Stimulated activated CD8-positive, alpha-beta memory T cell treated with anti-CD3 and anti-CD28 coated beads, Interleukin-7, amount 100 ng/mL, for 24 hours (primary cell): Measurements from ENCODE around the gene EIF2A.
A peak's percentile ranks its signal among the peaks of the same experiment; 100 is the strongest.
"Not testable (repeated sequence)": the region's sequence is repeated elsewhere in the genome, so short reads cannot be mapped to it uniquely, and the experiment has no call there.

Experiments
- DNase-seq: peaks from one replicate; pipeline ENCODE4 v3.0.0-alpha.2; 2020; ENCODE audit warnings: low read depth

Gene EIF2A

DNA sequence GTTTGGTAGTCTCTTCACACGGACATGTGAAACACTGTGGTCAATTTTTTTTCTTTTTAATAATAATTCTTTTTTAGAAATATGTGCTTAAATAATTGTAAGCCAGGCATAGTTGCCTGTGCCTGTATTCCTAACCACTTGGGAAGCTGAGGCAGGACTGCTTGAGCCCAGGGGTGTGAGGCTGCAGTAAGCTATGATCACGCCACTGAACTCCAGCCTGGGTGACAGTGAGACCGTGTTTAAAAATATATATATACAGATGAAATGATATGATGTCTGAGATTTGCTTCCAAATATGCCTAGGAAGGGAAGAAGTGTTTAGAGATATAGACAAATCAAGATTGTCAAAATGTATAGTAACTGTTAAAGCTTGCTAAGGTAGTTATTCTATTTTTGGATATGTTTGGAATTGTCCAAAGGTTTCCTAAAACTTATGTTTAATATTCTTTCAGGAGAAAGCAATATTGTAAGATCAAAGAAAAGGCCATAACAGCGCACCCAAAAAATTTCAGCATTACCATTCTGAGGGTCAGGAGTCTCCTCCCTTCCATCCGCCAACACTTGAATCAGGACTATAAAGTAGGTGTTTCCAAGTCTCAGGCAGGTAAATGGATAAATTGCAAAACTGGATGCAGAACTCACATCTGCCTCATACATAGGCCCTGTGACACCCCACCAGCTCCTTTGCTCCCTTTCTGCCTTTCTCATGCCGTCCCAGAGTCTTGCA is 56.0 kb downstream of the EIF2A start:
- DNase-seq = no peak

DNA sequence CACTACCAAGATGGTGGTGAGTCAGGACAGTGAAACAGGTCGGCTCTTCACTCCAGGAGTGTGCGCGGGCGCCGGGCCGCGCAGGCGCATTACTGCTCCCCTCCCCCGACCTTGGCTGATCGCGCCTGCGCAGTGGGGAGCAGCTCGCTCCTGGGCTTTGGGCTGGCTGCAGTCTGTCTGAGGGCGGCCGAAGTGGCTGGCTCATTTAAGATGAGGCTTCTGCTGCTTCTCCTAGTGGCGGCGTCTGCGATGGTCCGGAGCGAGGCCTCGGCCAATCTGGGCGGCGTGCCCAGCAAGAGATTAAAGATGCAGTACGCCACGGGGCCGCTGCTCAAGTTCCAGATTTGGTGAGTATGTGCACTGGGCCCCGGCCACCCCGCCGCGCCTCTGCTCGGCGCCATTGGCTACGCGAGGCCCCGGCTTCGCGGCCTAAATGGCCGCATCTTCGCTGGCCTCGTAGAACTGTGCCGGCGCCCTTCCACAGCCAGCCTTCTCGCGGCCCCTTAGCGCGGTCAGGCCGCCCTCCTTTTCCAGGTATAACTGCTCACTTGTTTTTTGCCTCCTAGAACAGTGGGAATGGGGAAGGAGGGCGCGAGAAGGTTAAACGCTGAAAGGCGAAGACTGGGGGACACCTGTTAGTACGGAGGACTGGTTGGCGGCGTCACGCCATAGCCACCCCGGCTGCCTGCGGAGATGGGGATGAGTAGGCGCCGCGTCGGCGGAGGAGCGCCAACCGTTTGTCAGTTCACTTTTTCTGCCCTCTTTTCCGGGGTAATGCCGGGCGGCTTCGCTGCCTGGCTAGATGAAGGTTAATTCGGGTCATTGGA is 56.8 kb downstream of the EIF2A start, which contains the start of gene SELENOT:
Gene SELENOT (plus strand): TSS at position 169 of the 827 bp plus-strand sequence. CDS start 42 bp downstream, at position 211.
- DNase-seq = peak; percentile 83

- DNase-seq = no peak
Measured at GRCh38 chr3:150603980-150604319, 57.4 kb downstream of the EIF2A start.

- no peak for DNase-seq
Measured at GRCh38 chr3:150605998-150606641, 59.5 kb downstream of the EIF2A start.

- no peak for DNase-seq
Measured at GRCh38 chr3:150607267-150608065, 60.9 kb downstream of the EIF2A start.

DNA sequence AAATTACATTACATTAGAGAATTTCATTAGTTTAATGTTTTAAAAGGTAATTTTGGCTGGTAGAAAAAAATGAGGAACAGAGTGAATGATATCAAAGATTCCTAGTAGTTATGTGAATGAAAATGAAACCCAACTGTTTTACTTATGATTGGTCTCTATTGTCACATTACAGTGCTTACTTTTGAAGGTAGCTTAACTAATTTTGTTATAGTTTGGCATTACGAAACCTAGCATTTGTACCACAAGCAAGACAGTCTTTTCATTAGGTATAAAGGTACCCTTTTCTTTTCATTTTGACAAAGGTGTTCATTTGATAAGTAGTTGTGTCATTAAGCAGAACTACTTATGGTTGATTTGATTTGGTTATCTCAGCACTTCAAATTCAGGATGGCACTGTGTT is 63.4 kb downstream of the EIF2A start:
- DNase-seq = no peak

GRCh38 chr3:150610785-150611184 is 64.2 kb downstream of the EIF2A start:
- no peak for DNase-seq

DNA sequence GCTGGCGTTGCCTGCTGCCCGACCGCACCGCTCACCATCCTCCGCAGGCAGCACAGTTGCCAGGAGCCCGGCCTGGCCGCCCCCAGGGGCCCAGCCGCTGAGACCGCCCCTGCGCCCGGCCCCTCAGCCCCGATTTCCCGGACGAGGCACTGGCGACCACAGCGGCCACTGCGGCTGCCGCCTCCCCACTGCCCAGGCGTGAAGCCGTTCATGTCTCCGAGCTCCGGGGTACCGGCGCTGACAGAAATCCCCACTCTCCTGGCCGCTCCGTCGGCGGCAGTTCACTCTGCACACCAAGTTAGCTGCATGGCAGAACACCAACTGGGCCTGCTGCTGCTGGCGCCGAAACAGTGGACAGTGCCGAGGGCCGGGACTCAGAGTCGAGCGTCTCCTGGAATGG is 65.1 kb downstream of the EIF2A start:
- DNase-seq = no peak

DNA sequence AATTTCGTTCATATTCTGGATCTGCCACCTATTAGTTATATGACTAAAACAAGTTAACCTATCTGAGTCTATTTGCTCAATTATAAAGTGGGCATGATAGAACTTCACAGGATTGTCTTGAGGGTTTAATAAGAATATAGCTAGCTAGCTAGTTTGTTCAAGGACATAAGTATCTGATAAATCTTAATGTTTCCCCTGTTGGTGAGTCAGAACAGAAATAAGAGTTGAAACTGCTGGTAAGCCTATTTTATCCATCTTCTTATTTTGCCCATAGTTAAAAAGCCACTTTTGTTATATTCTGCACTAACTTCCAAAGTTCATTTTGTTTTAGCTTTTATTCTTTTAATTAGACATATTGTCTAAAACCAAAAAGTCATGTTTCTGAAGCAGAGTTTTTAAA is 65.9 kb downstream of the EIF2A start:
- DNase-seq = no peak

GRCh38 chr3:150613034-150613433 is 66.4 kb downstream of the EIF2A start:
- no peak for DNase-seq

- DNase-seq = no peak
Measured at GRCh38 chr3:150613709-150614480, 67.3 kb downstream of the EIF2A start.

DNA sequence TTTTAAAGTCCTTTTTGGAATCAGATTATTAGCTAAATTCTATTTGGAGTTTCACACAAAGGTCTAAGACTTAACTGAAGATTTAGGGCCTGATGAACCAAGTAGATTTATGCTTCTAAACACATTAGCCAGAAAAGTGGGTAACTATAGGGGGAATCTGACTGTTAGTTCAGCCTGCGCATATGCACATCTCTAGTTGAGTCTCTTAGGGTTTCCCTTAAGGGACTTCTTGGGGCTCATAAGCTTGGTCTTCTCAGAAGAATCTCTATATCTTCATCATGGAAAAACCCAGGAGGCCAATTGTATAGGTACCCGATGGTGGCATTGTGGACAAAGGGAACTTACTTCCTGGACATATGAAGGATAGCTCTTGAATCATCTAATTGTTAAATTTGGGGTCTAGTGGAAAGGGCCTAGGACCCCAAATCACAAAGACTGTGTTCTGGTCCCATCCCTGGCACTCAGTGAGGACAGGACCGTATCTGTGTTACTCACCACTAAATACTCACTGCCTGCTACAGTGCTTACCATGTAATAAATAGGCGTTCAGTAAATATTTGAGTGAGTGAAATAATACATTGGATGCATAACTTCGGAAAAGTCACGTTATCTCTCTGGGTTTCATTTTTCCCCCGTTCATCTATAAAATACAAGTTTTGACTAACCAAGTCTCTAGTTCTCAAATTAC is 73.6 kb downstream of the EIF2A start:
- no peak for DNase-seq

DNA sequence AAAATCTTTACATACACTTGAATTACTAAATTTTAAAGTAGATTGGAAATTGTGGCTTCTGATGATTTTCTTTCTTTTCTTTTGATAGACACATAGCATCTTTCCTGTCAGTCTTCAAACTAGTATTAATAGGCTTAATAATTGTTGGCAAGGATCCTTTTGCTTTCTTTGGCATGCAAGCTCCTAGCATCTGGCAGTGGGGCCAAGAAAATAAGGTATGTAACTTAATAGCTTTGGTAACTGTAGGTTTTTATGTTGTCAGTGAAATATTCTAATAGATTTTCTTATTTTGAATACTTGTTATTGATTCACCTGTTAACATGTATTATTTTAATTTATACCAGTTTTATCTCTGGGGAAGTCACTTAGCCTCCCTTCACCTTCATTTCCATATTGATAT is 76.4 kb downstream of the EIF2A start:
- not testable (repeated sequence) for DNase-seq

- DNase-seq = no peak
Measured at GRCh38 chr3:150623945-150624344, 77.4 kb downstream of the EIF2A start.

DNA sequence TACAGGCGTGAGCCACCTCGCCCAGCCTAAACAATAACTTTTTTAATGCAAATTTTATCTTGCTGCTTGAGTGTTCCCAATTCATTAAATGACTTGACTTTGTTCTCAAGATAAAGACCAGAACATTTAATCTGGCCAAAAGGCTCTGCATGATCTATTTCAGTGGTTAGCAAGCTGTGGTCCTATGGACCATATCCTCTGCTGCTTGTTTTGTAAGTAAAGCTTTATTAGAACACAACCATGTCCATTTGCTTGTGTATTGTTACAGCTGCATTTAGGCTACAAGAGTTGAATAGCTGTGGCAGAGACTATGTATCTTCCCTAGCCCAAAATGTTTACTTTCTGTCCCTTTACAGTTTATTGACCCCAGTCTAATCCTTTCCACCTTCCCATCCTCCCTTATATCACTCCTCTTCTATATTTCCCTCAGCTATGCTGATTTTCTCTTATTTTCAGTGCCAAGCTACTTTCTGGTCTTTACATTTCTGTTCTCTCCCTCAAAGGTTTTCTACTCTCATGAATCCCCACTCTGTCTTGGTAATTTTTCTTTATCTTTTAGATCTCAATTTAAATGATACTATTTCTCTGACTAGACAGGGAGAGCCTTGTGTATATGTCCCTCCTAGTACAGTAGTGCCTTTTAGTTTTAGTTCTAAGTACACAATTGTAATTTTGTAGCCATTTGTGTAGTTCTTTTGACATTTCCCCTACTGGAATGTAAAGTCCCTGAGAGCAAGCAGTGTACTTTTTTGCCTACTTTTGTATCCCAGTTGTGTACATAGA is 79.8 kb downstream of the EIF2A start:
- DNase-seq = no peak

DNA sequence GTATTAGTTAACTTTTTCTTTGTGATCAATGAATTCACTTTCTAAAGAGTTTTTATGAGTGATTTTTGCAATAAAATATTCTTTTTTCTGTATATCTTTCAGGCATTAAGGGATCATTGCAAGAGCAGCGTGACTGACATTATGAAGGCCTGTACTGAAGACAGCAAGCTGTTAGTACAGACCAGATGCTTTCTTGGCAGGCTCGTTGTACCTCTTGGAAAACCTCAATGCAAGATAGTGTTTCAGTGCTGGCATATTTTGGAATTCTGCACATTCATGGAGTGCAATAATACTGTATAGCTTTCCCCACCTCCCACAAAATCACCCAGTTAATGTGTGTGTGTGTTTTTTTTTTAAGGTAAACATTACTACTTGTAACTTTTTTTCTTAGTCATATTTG is 81.0 kb downstream of the EIF2A start:
- no peak for DNase-seq

GRCh38 chr3:150631515-150632221 is 85.1 kb downstream of the EIF2A start:
- no peak for DNase-seq

DNA sequence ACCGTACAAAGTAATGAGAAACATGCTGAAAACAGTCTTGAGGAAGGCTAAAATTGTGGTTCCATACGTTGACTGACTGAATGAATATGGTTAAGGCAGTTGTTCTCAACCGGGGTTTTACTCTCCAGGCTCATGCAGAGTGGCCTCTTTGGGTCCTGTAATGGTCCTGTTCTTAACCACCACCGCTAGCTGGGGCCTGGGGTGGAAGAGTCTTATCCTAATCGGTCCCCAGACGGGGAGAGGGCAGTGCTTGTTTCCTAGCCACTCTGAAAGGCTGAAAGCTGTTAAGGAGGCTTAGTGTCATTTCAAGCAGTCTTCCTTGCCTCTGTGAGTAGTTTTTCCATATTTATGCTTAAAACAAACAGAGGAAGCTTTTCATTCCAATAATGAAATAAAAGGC is 88.5 kb downstream of the EIF2A start:
- DNase-seq = no peak

DNA sequence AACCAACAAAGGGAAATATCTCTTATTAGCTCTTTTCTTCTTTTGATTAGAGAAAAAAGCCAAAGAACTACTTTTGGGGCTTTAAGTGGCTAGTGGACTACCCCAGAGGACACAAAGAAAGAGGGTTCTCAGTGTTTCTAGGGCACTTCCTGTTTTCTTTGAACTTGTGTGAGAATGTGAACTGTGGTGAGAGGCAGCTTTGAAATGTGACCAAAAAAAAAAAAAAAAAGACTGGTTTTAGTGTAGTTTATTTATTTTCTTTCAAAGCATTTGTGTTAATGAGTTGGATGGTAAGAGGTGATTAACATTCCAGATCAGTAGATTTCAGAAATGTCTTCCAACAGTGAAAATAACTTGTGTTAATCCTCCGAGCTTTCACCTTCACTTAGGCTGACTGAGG is 88.9 kb downstream of the EIF2A start:
- DNase-seq = no peak
